Caco-2 (cell line): ENCODE measurements around the gene ZNF610. TPM values are rescaled to one million over a fixed set of nuclear protein-coding genes. Genes with fewer than 3 reads are reported as not detected.

Source experiments
- BruUV-seq: library from RNA; stranded (reverse); fragments of 400-500 nt; replicated peaks from 2 replicates; lab custom pipeline; 2021; lab: Mats Ljungman, UMichigan
- CTCF ChIA-PET: fragments of 300-600 bp; sonication (Branson Sonifier 250); formaldehyde crosslinking; loops from one replicate; lab custom pipeline; 2022; ENCODE audit warnings: antibody characterized with exemption; lab: Charles Lee
- POLR2A ChIA-PET: fragments of 300-600 bp; sonication (Branson Sonifier 250); formaldehyde crosslinking; loops from one replicate; lab custom pipeline; 2022; ENCODE audit warnings: antibody characterized with exemption; lab: Charles Lee
- DNase-seq, 2 experiments: peaks; one replicate each; pipeline versions ENCODE4 v3.0.0 to v3.0.0-alpha.2; 2020 to 2022
- H3K27me3 ChIP-seq: replicated peaks from 2 replicates; pipeline ENCODE4 v1.6.0; 2011; ENCODE audit warnings: low read length; ENCODE audit not compliant: control insufficient read depth, insufficient read depth
- H3K36me3 ChIP-seq: 2 replicates; pipeline ENCODE4 v1.5.1; 2011; ENCODE audit warnings: low read length; ENCODE audit not compliant: control insufficient read depth, insufficient read depth
- H3K4me1 ChIP-seq: fragments of 250-450 bp; sonication (Bioruptor Pico); 2 replicates; pipeline ENCODE4 v1.5.1; 2020; ENCODE audit warnings: mild to moderate bottlenecking
- H3K4me3 ChIP-seq: 2 replicates; pipeline ENCODE4 v1.5.1; 2011; ENCODE audit warnings: low read depth, mild to moderate bottlenecking, control low read depth, low read length
- H3K9me3 ChIP-seq: fragments of 250-450 bp; sonication (Bioruptor Pico); 2 replicates; pipeline ENCODE4 v1.5.1; 2020; ENCODE audit warnings: mild to moderate bottlenecking, moderate library complexity
- H3K27ac Mint-ChIP-seq: one replicate; pipeline ENCODE4 v1.8.0; 2022; ENCODE audit warnings: mixed read lengths; ENCODE audit not compliant: unreplicated experiment
- H3K27me3 Mint-ChIP-seq: one replicate; pipeline ENCODE4 v1.8.0; 2022; ENCODE audit warnings: mixed read lengths; ENCODE audit not compliant: insufficient read depth, unreplicated experiment
- H3K36me3 Mint-ChIP-seq: one replicate; pipeline ENCODE4 v1.8.0; 2022; ENCODE audit warnings: mild to moderate bottlenecking, mixed read lengths; ENCODE audit not compliant: insufficient read depth, unreplicated experiment
- H3K4me1 Mint-ChIP-seq: one replicate; pipeline ENCODE4 v1.8.0; 2022; ENCODE audit warnings: low read depth, mixed read lengths; ENCODE audit not compliant: unreplicated experiment
- H3K4me3 Mint-ChIP-seq: one replicate; pipeline ENCODE4 v1.8.0; 2022; ENCODE audit warnings: mild to moderate bottlenecking, moderate library complexity, mixed read lengths; ENCODE audit not compliant: unreplicated experiment
- H3K9me3 Mint-ChIP-seq: one replicate; pipeline ENCODE4 v1.8.0; 2022; ENCODE audit warnings: mixed read lengths; ENCODE audit not compliant: unreplicated experiment
- intact Hi-C: fragments of 100-400 bp; cut with micrococcal nuclease; formaldehyde crosslinking; loops from one replicate; pipeline ENCODE4 v1.10.0; 2022; ENCODE audit not compliant: unreplicated experiment
- total RNA-seq: library from RNA; stranded (reverse); gene quantifications from 2 replicates; pipeline ENCODE4 v1.2.3, GENCODE V29; 2022
- TF ChIP-seq, protein P1 (sequence below), 2 experiments: fragments of 200-600 bp in 1 of 2; IDR thresholded peaks; 1 replicate in 1 of 2; 2 replicates in 1 of 2; pipeline versions ENCODE4 v1.5.1 to v1.8.0; 2011 to 2022; ENCODE audit warnings: antibody characterized with exemption in 1 of 2, control low read depth in 1 of 2, inconsistent platforms in 1 of 2, low read depth in 1 of 2, low read length in 1 of 2, mild to moderate bottlenecking in 1 of 2, moderate library complexity in 1 of 2; ENCODE audit not compliant: insufficient read depth in 1 of 2, severe bottlenecking in 1 of 2, unreplicated experiment in 1 of 2

ZNF610 gene
- total RNA-seq, 1 experiment from 2014 or later = 0.41 TPM

GRCh38 chr19:52296400-52296772 lies 39.7 kb upstream of the ZNF610 start:
- peaks cover 8% of the 10 kb centered on the region for H3K4me1 Mint-ChIP-seq
- no peak overlapping the region for H3K27ac Mint-ChIP-seq
- peak overlapping the region; percentile 52 for H3K4me3 ChIP-seq
- H3K4me3 Mint-ChIP-seq = peak overlapping the region; percentile 89
- TF ChIP-seq, protein P1, sequence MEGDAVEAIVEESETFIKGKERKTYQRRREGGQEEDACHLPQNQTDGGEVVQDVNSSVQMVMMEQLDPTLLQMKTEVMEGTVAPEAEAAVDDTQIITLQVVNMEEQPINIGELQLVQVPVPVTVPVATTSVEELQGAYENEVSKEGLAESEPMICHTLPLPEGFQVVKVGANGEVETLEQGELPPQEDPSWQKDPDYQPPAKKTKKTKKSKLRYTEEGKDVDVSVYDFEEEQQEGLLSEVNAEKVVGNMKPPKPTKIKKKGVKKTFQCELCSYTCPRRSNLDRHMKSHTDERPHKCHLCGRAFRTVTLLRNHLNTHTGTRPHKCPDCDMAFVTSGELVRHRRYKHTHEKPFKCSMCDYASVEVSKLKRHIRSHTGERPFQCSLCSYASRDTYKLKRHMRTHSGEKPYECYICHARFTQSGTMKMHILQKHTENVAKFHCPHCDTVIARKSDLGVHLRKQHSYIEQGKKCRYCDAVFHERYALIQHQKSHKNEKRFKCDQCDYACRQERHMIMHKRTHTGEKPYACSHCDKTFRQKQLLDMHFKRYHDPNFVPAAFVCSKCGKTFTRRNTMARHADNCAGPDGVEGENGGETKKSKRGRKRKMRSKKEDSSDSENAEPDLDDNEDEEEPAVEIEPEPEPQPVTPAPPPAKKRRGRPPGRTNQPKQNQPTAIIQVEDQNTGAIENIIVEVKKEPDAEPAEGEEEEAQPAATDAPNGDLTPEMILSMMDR (IDR thresholded peaks at IDR 0.05; ENCODE audit: insufficient read depth in 1 of 2, low read depth in 1 of 2, low read length in 1 of 2, severe bottlenecking in 1 of 2, unreplicated experiment in 1 of 2) = no peak
- CTCF ChIA-PET = no interaction called here
- no peak for DNase-seq
- BruUV-seq = TSS peak; percentile 60
- peaks cover 21% of the 10 kb centered on the region for H3K9me3 ChIP-seq
- POLR2A ChIA-PET = interaction anchor here (0.5 kb wide), 1 partner anchor 41 kb away, joined by 4 read pairs; no protein-coding TSS in a partner anchor
- peaks cover 35% of the 10 kb centered on the region for H3K9me3 Mint-ChIP-seq
- no peaks in the 10 kb centered on the region for H3K4me1 ChIP-seq
- H3K36me3 Mint-ChIP-seq = peaks cover 79% of the 10 kb centered on the region
- intact Hi-C loops = no loop called here
- H3K27me3 Mint-ChIP-seq = no peaks in the 10 kb centered on the region
- H3K27me3 ChIP-seq = no peaks in the 10 kb centered on the region
- H3K36me3 ChIP-seq = peaks cover 3% of the 10 kb centered on the region; the same call in 1 of the 2 replicates

DNA sequence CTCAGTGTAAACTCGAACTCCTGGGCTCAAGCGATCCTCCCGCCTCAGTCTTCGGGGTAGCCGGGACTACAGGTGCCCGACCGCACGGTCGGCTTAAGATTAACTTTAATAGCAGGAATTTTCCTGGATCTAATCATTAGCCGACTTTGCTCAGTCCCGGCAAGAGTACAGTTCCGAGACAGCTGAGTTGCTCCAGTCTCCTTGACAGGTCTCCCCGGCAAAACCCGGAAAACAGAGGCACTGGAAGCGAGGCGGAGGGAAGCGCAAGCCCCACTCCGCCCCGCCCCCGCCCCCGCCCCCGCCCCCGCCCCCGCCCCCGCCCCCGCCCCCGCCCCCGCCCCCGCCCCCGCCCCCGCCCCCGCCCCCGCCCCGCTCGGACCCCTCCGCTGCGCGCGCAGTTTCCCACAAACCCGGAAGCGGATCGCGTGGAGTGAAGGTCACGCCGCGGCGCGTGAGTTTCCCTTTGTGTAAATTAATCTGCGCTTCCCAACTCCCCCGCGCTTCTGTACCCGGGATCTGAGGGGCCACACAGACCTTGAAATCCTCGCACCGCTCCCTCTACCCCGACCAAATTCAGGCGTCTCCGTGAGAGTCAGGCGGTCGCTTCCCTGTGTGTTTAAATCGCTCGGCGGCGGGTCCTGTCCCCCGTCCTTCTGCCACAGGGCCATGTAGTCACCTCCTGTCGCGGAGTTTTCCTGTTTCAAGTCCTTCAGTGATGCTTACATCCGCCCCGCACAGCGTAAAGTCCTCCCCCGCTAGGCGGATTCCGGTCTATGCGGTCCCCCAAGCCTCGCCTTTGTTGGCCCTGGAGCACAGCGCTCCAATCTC lies 39.1 kb upstream of the ZNF610 start, which contains the start of gene ZNF480:
TSS of gene ZNF480 (plus strand) at position 397 of the 828 bp plus-strand sequence. CDS start 3,244 bp downstream, outside the sequence.
- Histone ChIP-seq H3K4me1 (no peaks in the 10 kb centered on the region), H3K27me3 (no peaks in the 10 kb centered on the region), H3K4me3 (peak within 1 kb of the TSS; percentile 89), H3K9me3 (peaks cover 21% of the 10 kb centered on the region), H3K36me3 (peaks cover 7% of the 10 kb centered on the region)
- POLR2A ChIA-PET = interaction anchor here (0.5 kb wide), 1 partner anchor 41 kb away, joined by 4 read pairs; no protein-coding TSS in a partner anchor
- DNase-seq = peak; percentile 74 to 87
- peaks cover 39% of the 10 kb centered on the region for H3K9me3 Mint-ChIP-seq
- no peaks in the 10 kb centered on the region for H3K27me3 Mint-ChIP-seq
- TF ChIP-seq, protein P1 (IDR thresholded peaks at IDR 0.05; ENCODE audit: insufficient read depth in 1 of 2, low read depth in 1 of 2, low read length in 1 of 2, severe bottlenecking in 1 of 2, unreplicated experiment in 1 of 2) = peak in 1 of 2 experiments; percentile 11
- BruUV-seq = TSS peak; percentile 71
- intact Hi-C loops = no loop called here
- peaks cover 79% of the 10 kb centered on the region for H3K36me3 Mint-ChIP-seq
- CTCF ChIA-PET = no interaction called here
- H3K4me1 Mint-ChIP-seq = peaks cover 8% of the 10 kb centered on the region
- peak within 1 kb of the TSS; percentile 89 for H3K27ac Mint-ChIP-seq
- peak within 1 kb of the TSS; percentile 89 for H3K4me3 Mint-ChIP-seq

- Mint-ChIP-seq H3K4me3 (peak overlapping the region; percentile 89), H3K36me3 (peaks cover 82% of the 10 kb centered on the region), H3K27me3 (no peaks in the 10 kb centered on the region), H3K9me3 (peaks cover 34% of the 10 kb centered on the region), H3K4me1 (peaks cover 8% of the 10 kb centered on the region), H3K27ac (peak overlapping the region; percentile 89)
- Histone ChIP-seq H3K4me3 (peak overlapping the region; percentile 89), H3K9me3 (peaks cover 26% of the 10 kb centered on the region), H3K27me3 (no peaks in the 10 kb centered on the region), H3K36me3 (peaks cover 10% of the 10 kb centered on the region), H3K4me1 (no peaks in the 10 kb centered on the region)
- ChIA-PET POLR2A (no interaction called here), CTCF (no interaction called here)
- no TSS peak for BruUV-seq
- intact Hi-C loops = no loop called here
- no peak for DNase-seq
- TF ChIP-seq, protein P1 (IDR thresholded peaks at IDR 0.05; ENCODE audit: insufficient read depth in 1 of 2, low read depth in 1 of 2, low read length in 1 of 2, severe bottlenecking in 1 of 2, unreplicated experiment in 1 of 2) = no peak
Observed at GRCh38 chr19:52297601-52298364, 38.3 kb upstream of the ZNF610 start.
